GM12878 (cell line): ENCODE results near the gene BMERB1. TPM values are rescaled to one million over a fixed set of nuclear protein-coding genes. Genes with fewer than 3 reads are reported as not detected.

Source experiments
- ATAC-seq: fragments of 200-7000 bp; cut with Tn5 transposase; 3 replicates; pipeline ENCODE4 v1.9.1; 2020; ENCODE audit warnings: mild to moderate bottlenecking, moderate library complexity
- BruUV-seq: library from RNA; stranded (reverse); fragments of 400-500 nt; replicated peaks from 2 replicates; lab custom pipeline; 2021; lab: Mats Ljungman, UMichigan
- CTCF ChIA-PET: fragments of 300-600 bp; sonication (Branson Sonifier 250); formaldehyde crosslinking; extraction: SDS; loops from one replicate; lab custom pipeline; 2021; ENCODE audit warnings: inconsistent platforms; lab: Yijun Ruan, JAX
- POLR2A ChIA-PET: fragments of 350-600 bp; formaldehyde crosslinking; extraction: SDS; loops from one replicate; lab custom pipeline; 2021; ENCODE audit warnings: inconsistent platforms; lab: Charles Lee
- RAD21 ChIA-PET: fragments of 300-600 bp; sonication (Branson Sonifier 250); formaldehyde crosslinking; loops from one replicate; lab custom pipeline; 2023; ENCODE audit warnings: antibody characterized with exemption; ENCODE audit not compliant: unreplicated experiment; lab: Charles Lee
- SMC1A ChIA-PET: fragments of 300-600 bp; sonication (Branson Sonifier 250); formaldehyde crosslinking; loops from one replicate; lab custom pipeline; 2023; ENCODE audit not compliant: unreplicated experiment, uncharacterized antibody; lab: Charles Lee
- DNase-seq: peaks from one replicate; pipeline ENCODE4 v3.0.0-alpha.2; 2011; ENCODE audit warnings: low read depth, low spot score
- FAIRE-seq: peaks from 3 replicates; lab custom pipeline; 2011; peaks lifted over from hg19 to GRCh38; lab: Jason Lieb, UNC
- H2AFZ ChIP-seq: 2 replicates; pipeline ENCODE4 v1.6.0; 2011; ENCODE audit warnings: low read depth, low read length, control low read depth; ENCODE audit not compliant: control insufficient read depth
- H3K27ac ChIP-seq: 2 replicates; pipeline ENCODE4 v1.5.1; 2011; ENCODE audit warnings: control low read depth; ENCODE audit not compliant: control insufficient read depth, insufficient read depth
- H3K27me3 ChIP-seq, 2 experiments: replicated peaks in 1 of 2; 2 replicates each; pipeline versions ENCODE4 v1.6.0 to v1.6.1; 2011; ENCODE audit warnings: low read length in 1 of 2; ENCODE audit not compliant: control insufficient read depth in 2 of 2, insufficient read depth in 2 of 2
- H3K36me3 ChIP-seq, 2 experiments: 2 replicates each; pipeline ENCODE4 v1.5.1; 2011; ENCODE audit warnings: low read length in 1 of 2; ENCODE audit not compliant: control insufficient read depth in 2 of 2, insufficient read depth in 2 of 2
- H3K4me1 ChIP-seq: 2 replicates; pipeline ENCODE4 v1.6.1; 2011; ENCODE audit warnings: mild to moderate bottlenecking, low read length, moderate library complexity, mixed read lengths; ENCODE audit not compliant: control insufficient read depth, insufficient read depth
- H3K4me2 ChIP-seq: 2 replicates; pipeline ENCODE4 v1.6.0; 2011; ENCODE audit warnings: control low read depth; ENCODE audit not compliant: control insufficient read depth, insufficient read depth
- H3K4me3 ChIP-seq: fragments of 200-600 bp; sonication (generic); 2 replicates; pipeline ENCODE4 v1.5.1; 2016
- H3K79me2 ChIP-seq: 2 replicates; pipeline ENCODE4 v1.6.0; 2011; ENCODE audit warnings: low read length; ENCODE audit not compliant: control insufficient read depth, insufficient read depth
- H3K9ac ChIP-seq: 2 replicates; pipeline ENCODE4 v1.8.0; 2011; ENCODE audit warnings: low read length, control low read depth, mixed read lengths; ENCODE audit not compliant: control insufficient read depth, insufficient read depth
- H3K9me3 ChIP-seq: replicated peaks from 3 replicates; pipeline ENCODE4 v1.5.1; 2011; ENCODE audit warnings: mild to moderate bottlenecking, low read length; ENCODE audit not compliant: control insufficient read depth, insufficient read depth
- H4K20me1 ChIP-seq: 2 replicates; pipeline ENCODE4 v1.6.0; 2011; ENCODE audit not compliant: control insufficient read depth, insufficient read depth
- CBX3 ChIP-seq: fragments of 200-600 bp; sonication (generic); IDR thresholded peaks from 2 replicates; pipeline ENCODE4 v1.6.1; 2016; ENCODE audit warnings: low read depth, borderline replicate concordance
- CHD2 ChIP-seq: IDR thresholded peaks from 2 replicates; pipeline ENCODE4 v1.6.1; 2011; ENCODE audit warnings: low read depth, low read length, improper control_type of control experiment, borderline replicate concordance
- EP300 ChIP-seq, 2 experiments: fragments of 150-350 bp in 1 of 2; IDR thresholded peaks; 2 replicates each; pipeline ENCODE4 v1.6.1; 2011 to 2012; ENCODE audit warnings: low read depth in 2 of 2, low read length in 2 of 2, borderline replicate concordance in 1 of 2, improper control_type of control experiment in 1 of 2, inconsistent platforms in 1 of 2; ENCODE audit not compliant: control insufficient read depth in 1 of 2
- GABPA ChIP-seq: IDR thresholded peaks from 2 replicates; pipeline ENCODE4 v1.6.1; 2014; ENCODE audit warnings: antibody characterized with exemption, low read depth, mild to moderate bottlenecking, inconsistent platforms
- IKZF1 ChIP-seq: fragments of 450-650 bp; conservative IDR thresholded peaks from 2 replicates; pipeline ENCODE4 v1.6.1; 2017; ENCODE audit warnings: antibody characterized with exemption, mild to moderate bottlenecking
- KDM1A ChIP-seq: fragments of 200-600 bp; sonication (generic); IDR thresholded peaks from 2 replicates; pipeline ENCODE4 v1.6.1; 2016; ENCODE audit warnings: borderline replicate concordance
- KLF5 ChIP-seq: fragments of 450-650 bp; IDR thresholded peaks from 2 replicates; pipeline ENCODE4 v1.6.1; 2014; ENCODE audit warnings: mild to moderate bottlenecking; ENCODE audit not compliant: partially characterized antibody
- MTA3 ChIP-seq: IDR thresholded peaks from 2 replicates; pipeline ENCODE4 v1.6.1; 2012; ENCODE audit warnings: low read length, inconsistent platforms, borderline replicate concordance
- POLR2AphosphoS5 ChIP-seq: IDR thresholded peaks from 2 replicates; pipeline ENCODE4 v1.6.1; 2011; ENCODE audit warnings: mild to moderate bottlenecking, low read length, inconsistent platforms
- RFX5 ChIP-seq: IDR thresholded peaks from 2 replicates; pipeline ENCODE4 v1.6.1; 2011; ENCODE audit warnings: low read depth, low read length, improper control_type of control experiment
- STAT1 ChIP-seq: fragments of 450-650 bp; conservative IDR thresholded peaks from 2 replicates; pipeline ENCODE4 v1.6.1; 2014; ENCODE audit warnings: antibody characterized with exemption, mild to moderate bottlenecking
- TCF3 ChIP-seq: IDR thresholded peaks from 2 replicates; pipeline ENCODE4 v1.6.1; 2012; ENCODE audit warnings: low read depth, mild to moderate bottlenecking, low read length, borderline replicate concordance; ENCODE audit not compliant: insufficient read depth
- ZZZ3 ChIP-seq: IDR thresholded peaks from 2 replicates; pipeline ENCODE4 v1.6.1; 2011; ENCODE audit warnings: low read depth; ENCODE audit not compliant: control insufficient read depth, insufficient read length
- WGBS: methylation state at CpG from one replicate; pipeline ENCODE4 v1.1.6; 2016; ENCODE audit warnings: low lambda C conversion rate; ENCODE audit not compliant: insufficient replicate concordance, insufficient coverage; ENCODE audit errors: missing lambda C conversion rate; 5-methylcytosine and 5-hydroxymethylcytosine counted together
- in situ Hi-C: fragments of 300-500 bp; cut with MboI; formaldehyde crosslinking; loops from 9 replicates; pipeline ENCODE4 v1.14.3; 2018; ENCODE audit warnings: mixed read lengths
- intact Hi-C: fragments of 100-400 bp; cut with micrococcal nuclease; formaldehyde crosslinking; loops from one replicate; pipeline ENCODE4 v1.14.2; 2022; ENCODE audit not compliant: unreplicated experiment
- polyA plus RNA-seq, 11 experiments: library from polyadenylated mRNA; depleted of rRNA in 4 of 11; unstranded in 6 of 11; stranded (reverse) in 5 of 11; fragments of >200 nt; fragmentation: Nextera tagmentation in 4 of 11; fragmentation: Illumina TruSeq in 1 of 11; extraction: Ambion mirVana in 4 of 11; extraction: Trizol in 1 of 11; gene quantifications; 1 replicate in 1 of 11; 2 replicates in 10 of 11; pipeline versions ENCODE4 v1.2.1 to v1.2.3, GENCODE V29; 2011 to 2016; ENCODE audit warnings: inconsistent platforms in 2 of 11, missing spikeins in 2 of 11, low read depth in 1 of 11
- total RNA-seq, 4 experiments: library from RNA; depleted of rRNA in 3 of 4; stranded (reverse); fragments of >200 nt in 3 of 4; fragmentation: Illumina TruSeq in 1 of 4; extraction: Trizol in 1 of 4; gene quantifications; 2 replicates each; pipeline versions ENCODE4 v1.2.1 to v1.2.3, GENCODE V29; 2013 to 2021
- TF ChIP-seq, protein P1 (sequence below): fragments of 450-650 bp; IDR thresholded peaks from 2 replicates; pipeline ENCODE4 v1.6.1; 2017; ENCODE audit warnings: borderline replicate concordance

BMERB1 gene
- total and polyA plus RNA-seq, 10 of the 15 experiments (the other 5 are each of a cell fraction or from before 2014, with no cell fraction given), result 0.05 to 0.68 (median 0.34) TPM

- H3K4me3 ChIP-seq, result no peak overlapping the region
- CTCF ChIA-PET, result interaction anchor here (0.7 kb wide), 1 partner anchor 9 kb away, joined by 3 read pairs; no protein-coding TSS in a partner anchor
- RAD21 ChIA-PET, result no interaction called here
- H4K20me1 ChIP-seq, result no peaks in the 10 kb centered on the region
- no peaks in the 10 kb centered on the region for H3K9me3 ChIP-seq
- SMC1A ChIA-PET, result no interaction called here
- ATAC-seq, result no peak
- POLR2A ChIA-PET, result interaction anchor here (0.5 to 0.6 kb wide), 2 partner anchors 32 to 59 kb away, joined by 4 read pairs; no protein-coding TSS in a partner anchor
- H3K79me2 ChIP-seq, result no peaks in the 10 kb centered on the region
- H3K27me3 ChIP-seq, result no peaks in the 10 kb centered on the region
- FAIRE-seq, result no peak
- intact Hi-C loops, result no loop called here
- no peak overlapping the region for H3K4me2 ChIP-seq
- H2AFZ ChIP-seq, result no peak overlapping the region
- H3K27ac ChIP-seq, result no peak overlapping the region
- TF ChIP-seq STAT1 (no peak), POLR2AphosphoS5 (no peak), GABPA (no peak), KLF5 (no peak), IKZF1 (no peak), CBX3 (no peak), ZZZ3 (no peak), CHD2 (no peak), KDM1A (no peak), EP300 (IDR thresholded peaks at IDR 0.05; ENCODE audit: borderline replicate concordance in 1 of 2, control insufficient read depth in 1 of 2, low read depth in 2 of 2, low read length in 2 of 2) (no peak), RFX5 (no peak), MTA3 (no peak), TCF3 (no peak)
- TF ChIP-seq, protein P1, sequence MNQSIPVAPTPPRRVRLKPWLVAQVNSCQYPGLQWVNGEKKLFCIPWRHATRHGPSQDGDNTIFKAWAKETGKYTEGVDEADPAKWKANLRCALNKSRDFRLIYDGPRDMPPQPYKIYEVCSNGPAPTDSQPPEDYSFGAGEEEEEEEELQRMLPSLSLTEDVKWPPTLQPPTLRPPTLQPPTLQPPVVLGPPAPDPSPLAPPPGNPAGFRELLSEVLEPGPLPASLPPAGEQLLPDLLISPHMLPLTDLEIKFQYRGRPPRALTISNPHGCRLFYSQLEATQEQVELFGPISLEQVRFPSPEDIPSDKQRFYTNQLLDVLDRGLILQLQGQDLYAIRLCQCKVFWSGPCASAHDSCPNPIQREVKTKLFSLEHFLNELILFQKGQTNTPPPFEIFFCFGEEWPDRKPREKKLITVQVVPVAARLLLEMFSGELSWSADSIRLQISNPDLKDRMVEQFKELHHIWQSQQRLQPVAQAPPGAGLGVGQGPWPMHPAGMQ, result no peak
- H3K9ac ChIP-seq, result no peak overlapping the region
- no peak for DNase-seq
- no TSS peak for BruUV-seq
- 93% methylated on average over 7 of the region's 7 CpGs for WGBS
- no peaks in the 10 kb centered on the region for H3K4me1 ChIP-seq
- in situ Hi-C loops, result no loop called here
- no peaks in the 10 kb centered on the region for H3K36me3 ChIP-seq
Measured at GRCh38 chr16:15482748-15483298, 48.4 kb downstream of the BMERB1 start.
